ENCODE data around the gene ROR2. TPM values are rescaled to one million over a fixed set of nuclear protein-coding genes. Genes with fewer than 3 reads are reported as not detected.
"Not testable (repeated sequence)": the region's sequence is repeated elsewhere in the genome, so short reads cannot be mapped to it uniquely, and the experiment has no call there.

The ROR2 gene
- total RNA-seq, 1 experiment from 2014 or later, result not detected

DNA sequence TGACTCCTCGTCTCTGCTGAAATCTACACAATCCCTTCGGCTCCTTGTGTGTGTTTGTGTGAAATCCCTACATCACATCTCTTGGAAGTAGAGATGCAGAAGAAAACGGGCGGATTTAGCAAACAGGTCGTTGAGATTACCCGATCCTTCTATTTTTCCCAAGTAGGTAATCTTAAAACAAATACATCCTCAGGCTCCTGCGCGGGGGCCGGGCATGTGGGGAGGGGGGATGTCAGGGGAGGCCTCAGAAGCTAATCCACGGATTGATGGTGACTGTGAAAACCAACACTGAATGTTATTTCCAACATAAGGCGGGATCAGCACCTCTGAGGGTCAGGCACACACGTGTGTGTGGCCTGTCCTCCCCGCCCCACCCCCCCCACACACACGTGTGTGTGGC lies 137.8 kb downstream of the ROR2 start:
- no peak overlapping the region for H3K27ac ChIP-seq
- H3K4me1 ChIP-seq, result no peaks in the 10 kb centered on the region
- no peaks in the 10 kb centered on the region for H3K9me3 ChIP-seq (replicated peaks)
- no peak overlapping the region for H3K4me3 ChIP-seq
- no peak for DNase-seq
- peaks cover 47% of the 10 kb centered on the region for H3K27me3 ChIP-seq
- H3K36me3 ChIP-seq, result no peaks in the 10 kb centered on the region

DNA sequence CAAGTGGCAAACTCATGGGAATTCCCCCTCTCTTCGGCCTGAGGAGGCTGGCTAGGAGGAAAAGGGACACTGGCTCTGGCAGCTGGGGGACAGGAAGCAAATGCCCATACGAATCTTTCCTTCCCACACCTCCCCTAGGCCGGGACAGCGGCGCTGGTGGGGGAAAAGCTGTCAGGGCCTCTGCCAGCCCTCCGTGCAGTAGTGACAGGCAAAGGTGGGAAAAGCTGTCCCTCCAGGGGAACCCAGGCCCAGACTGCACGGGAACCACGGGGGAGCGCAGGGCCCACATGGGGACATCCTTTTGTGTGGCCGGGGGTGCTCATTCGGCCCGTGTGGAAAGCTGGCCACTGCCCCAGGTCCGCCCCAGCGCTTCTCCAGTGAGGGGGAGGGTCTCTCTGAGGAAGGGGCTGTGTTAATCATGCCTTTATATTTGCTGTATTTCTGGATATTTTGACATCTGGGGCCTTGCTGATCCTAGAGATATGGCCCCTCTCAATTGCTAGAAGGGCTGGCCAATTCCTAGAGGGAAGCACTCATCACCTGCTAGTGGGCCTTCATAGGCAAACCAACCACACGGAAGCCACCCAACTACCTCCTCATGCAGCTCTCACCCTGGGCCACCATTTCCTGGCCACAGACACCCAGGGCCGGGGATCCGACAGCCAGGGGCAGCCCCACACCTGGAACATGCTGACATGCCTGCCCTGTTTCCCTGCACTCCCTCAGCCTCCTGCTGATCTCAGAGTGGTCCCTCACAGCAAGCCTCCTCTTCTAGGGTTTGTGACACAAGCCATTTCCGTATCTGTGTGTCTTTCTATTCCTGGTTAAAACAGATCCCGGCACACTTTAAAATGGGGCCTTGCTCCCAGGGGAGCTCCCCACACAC lies 138.8 kb downstream of the ROR2 start:
- Histone ChIP-seq H3K4me1 (no peaks in the 10 kb centered on the region), H3K4me3 (no peak overlapping the region), H3K27me3 (peaks cover 50% of the 10 kb centered on the region), H3K9me3 (replicated peaks) (no peaks in the 10 kb centered on the region), H3K36me3 (no peaks in the 10 kb centered on the region), H3K27ac (no peak overlapping the region)
- DNase-seq, result no peak

GRCh38 chr9:91810286-91810905 lies 139.6 kb downstream of the ROR2 start:
- Histone ChIP-seq H3K4me3 (no peak overlapping the region), H3K36me3 (no peaks in the 10 kb centered on the region)

DNA sequence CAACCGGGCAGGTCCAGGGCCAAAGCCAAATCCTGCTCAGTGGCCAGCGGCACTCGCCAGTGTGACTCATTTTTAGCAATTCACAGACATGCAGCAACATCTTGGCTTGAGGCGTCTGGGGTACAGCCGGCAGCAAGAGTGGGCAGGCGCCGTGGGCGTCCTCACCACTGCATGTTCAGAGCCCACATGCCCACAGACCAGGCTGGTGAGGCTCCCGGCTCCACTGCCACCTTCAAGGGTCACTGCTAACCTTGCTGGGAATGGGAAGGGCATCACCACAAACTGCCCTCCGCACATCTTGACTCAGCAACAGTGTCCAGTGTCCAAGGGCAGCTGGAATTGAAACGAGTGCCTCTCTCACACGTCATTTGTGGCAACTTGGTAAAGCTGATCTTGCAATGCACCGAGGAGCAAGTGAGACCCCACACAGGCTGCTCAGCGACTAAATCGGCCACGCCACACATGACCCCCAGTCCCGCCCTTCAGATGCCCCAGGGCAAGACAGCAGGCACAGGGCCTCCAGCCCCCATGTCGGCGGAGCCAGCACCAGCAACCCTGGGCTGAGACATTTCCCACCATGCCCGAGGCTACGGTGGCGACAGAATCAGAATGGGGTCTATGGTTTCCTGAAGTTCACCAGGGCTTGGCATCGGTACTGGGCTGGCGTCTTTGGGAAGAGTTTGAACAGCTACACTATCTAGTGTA lies 140.3 kb downstream of the ROR2 start:
- Histone ChIP-seq H3K36me3 (no peaks in the 10 kb centered on the region), H3K27me3 (peaks cover 47% of the 10 kb centered on the region), H3K27ac (no peak overlapping the region), H3K4me1 (no peaks in the 10 kb centered on the region), H3K9me3 (replicated peaks) (no peaks in the 10 kb centered on the region), H3K4me3 (no peak overlapping the region)
- no peak for DNase-seq

More at GRCh38 chr9:91810286-91810905, 139.6 kb downstream of the ROR2 start:
- DNase-seq, result no peak
- peaks cover 46% of the 10 kb centered on the region for H3K27me3 ChIP-seq
- no peak overlapping the region for H3K27ac ChIP-seq
- no peaks in the 10 kb centered on the region for H3K4me1 ChIP-seq
- H3K9me3 ChIP-seq (replicated peaks), result no peaks in the 10 kb centered on the region

DNA sequence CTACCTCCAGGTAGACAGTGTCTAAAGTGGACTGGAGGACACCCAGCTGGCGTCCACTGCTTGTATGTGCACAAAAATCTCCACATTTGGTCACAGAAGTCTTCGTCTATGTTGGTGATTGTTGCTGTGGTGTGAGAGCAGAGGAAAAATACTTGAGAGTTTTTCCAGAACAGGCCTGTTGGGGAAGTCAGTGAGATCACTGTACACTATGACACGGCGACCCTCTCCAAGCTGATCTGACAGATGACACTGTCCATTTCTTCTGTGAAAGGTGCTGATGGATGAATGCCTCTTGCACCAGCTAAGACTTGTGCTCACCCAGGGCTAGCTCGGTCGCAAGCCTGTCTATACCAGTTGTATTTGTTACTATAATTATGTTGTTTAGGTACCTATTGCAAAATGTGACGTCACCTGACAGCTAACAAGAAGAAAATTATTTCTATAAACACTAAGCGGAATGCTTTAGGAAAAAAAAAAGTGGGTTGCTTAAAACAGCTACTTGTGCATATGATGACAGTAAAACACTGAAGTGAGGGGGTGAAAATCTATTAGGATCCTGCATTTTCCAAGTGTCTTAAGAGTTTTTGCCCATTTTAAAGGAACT lies 142.3 kb downstream of the ROR2 start:
- H3K9me3 ChIP-seq (replicated peaks), result no peaks in the 10 kb centered on the region
- H3K36me3 ChIP-seq, result no peaks in the 10 kb centered on the region
- no peak overlapping the region for H3K27ac ChIP-seq
- H3K27me3 ChIP-seq, result peaks cover 43% of the 10 kb centered on the region
- DNase-seq, result no peak
- H3K4me3 ChIP-seq, result no peak overlapping the region
- H3K4me1 ChIP-seq, result no peaks in the 10 kb centered on the region

GRCh38 chr9:91805031-91805430 lies 145.0 kb downstream of the ROR2 start:
- no peak overlapping the region for H3K27ac ChIP-seq
- no peaks in the 10 kb centered on the region for H3K9me3 ChIP-seq (replicated peaks)
- H3K27me3 ChIP-seq, result peaks cover 25% of the 10 kb centered on the region
- no peaks in the 10 kb centered on the region for H3K36me3 ChIP-seq
- no peaks in the 10 kb centered on the region for H3K4me1 ChIP-seq
- no peak overlapping the region for H3K4me3 ChIP-seq
- no peak for DNase-seq

GRCh38 chr9:91803970-91804752 lies 145.9 kb downstream of the ROR2 start:
- Histone ChIP-seq H3K4me3 (no peak overlapping the region), H3K27me3 (peaks cover 19% of the 10 kb centered on the region; the same call in 1 of the 2 replicates), H3K4me1 (no peaks in the 10 kb centered on the region), H3K9me3 (replicated peaks) (no peaks in the 10 kb centered on the region), H3K27ac (no peak overlapping the region), H3K36me3 (no peaks in the 10 kb centered on the region)
- DNase-seq, result no peak

DNA sequence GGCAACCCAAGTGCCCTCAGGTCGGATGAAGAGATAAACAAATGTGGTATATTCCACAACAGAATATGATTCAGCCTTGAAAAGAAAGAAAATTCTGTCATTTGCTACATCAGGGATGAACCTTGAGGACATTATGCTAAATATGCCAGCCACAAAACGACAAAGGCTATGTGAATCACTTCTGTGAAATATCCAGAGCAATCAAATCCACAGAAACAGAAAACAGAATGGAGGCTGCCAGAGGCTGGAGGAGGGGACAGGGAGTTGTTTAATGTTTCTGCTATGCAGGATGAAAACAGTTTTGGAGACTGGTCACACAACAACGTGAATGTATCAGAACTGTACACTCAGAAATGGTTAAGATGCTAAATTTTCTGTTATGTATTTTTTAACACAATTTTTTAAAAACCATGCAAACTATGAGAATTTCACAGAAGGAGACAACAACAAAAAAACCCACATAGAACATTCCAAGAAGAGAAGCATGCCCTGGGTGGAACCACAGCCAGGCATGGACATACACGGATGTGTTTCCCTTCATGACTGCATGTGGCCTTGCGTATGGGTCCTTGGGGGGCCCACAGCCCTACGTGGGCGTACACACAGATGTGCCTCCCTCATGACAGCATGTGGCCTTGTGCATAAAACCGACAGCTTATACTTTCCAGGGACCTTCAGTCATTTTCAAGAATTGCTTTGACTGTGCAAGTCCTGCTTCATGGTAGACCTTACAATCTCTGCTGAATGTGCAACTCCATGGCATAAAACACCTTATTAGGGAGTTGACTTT lies 146.7 kb downstream of the ROR2 start:
- no peak overlapping the region for H3K27ac ChIP-seq
- no peak for DNase-seq
- H3K9me3 ChIP-seq (replicated peaks), result no peaks in the 10 kb centered on the region
- H3K4me3 ChIP-seq, result no peak overlapping the region
- no peaks in the 10 kb centered on the region for H3K36me3 ChIP-seq
- peaks cover 19% of the 10 kb centered on the region; the same call in 1 of the 2 replicates for H3K27me3 ChIP-seq
- H3K4me1 ChIP-seq, result no peaks in the 10 kb centered on the region

GRCh38 chr9:91802391-91802790 lies 147.6 kb downstream of the ROR2 start:
- Histone ChIP-seq H3K27ac (no peak overlapping the region), H3K9me3 (replicated peaks) (no peaks in the 10 kb centered on the region), H3K36me3 (no peaks in the 10 kb centered on the region), H3K4me3 (no peak overlapping the region), H3K4me1 (no peaks in the 10 kb centered on the region), H3K27me3 (peaks cover 19% of the 10 kb centered on the region; the same call in 1 of the 2 replicates)
- DNase-seq, result no peak

DNA sequence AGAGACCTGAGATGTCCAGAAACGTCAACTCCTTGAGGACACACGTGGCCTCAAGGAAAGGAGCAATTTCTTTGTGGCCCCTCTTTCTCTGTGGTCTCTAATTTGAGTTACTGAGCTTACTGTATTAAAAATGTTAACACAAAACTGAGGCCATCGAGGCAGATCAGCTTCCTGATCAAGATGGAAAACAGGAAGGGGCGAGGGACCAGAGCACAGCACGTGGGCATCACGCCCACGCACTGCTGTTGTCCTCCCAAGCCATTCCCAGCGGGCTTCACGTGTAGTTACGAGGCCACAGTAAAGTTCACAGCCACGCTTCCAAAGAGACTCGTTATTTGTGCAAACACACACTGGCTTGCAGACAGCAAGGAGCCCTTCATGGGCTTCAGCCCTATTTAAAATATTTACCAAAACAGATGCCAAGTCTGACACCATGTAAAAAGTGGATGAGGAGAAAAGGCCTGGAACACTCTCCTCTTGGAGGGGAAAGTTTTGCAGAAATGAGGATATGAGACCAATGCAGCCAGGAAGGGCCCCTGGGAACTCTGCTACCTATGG lies 149.5 kb downstream of the ROR2 start:
- Histone ChIP-seq H3K36me3 (no peaks in the 10 kb centered on the region), H3K4me3 (no peak overlapping the region), H3K4me1 (no peaks in the 10 kb centered on the region), H3K27ac (no peak overlapping the region), H3K9me3 (replicated peaks) (no peaks in the 10 kb centered on the region), H3K27me3 (peaks cover 10% of the 10 kb centered on the region; the same call in 1 of the 2 replicates)
- no peak for DNase-seq

- no peak for DNase-seq
- Histone ChIP-seq H3K9me3 (replicated peaks) (no peaks in the 10 kb centered on the region), H3K27me3 (peaks cover 5% of the 10 kb centered on the region; the same call in 1 of the 2 replicates), H3K4me3 (no peak overlapping the region), H3K27ac (no peak overlapping the region), H3K4me1 (no peaks in the 10 kb centered on the region), H3K36me3 (no peaks in the 10 kb centered on the region)
These were observed 150.8 kb downstream of the ROR2 start for GRCh38 chr9:91799113-91799744.

- not testable (repeated sequence) for H3K27me3 ChIP-seq; DNase-seq; H3K4me1 ChIP-seq; H3K9me3 ChIP-seq (replicated peaks); H3K4me3 ChIP-seq; H3K36me3 ChIP-seq; H3K27ac ChIP-seq
These were observed 151.5 kb downstream of the ROR2 start for GRCh38 chr9:91798273-91799112.

Measured in SJCRH30 (cell line).